SJCRH30 (cell line): ENCODE results near the gene GRM4. TPM values are rescaled to one million over a fixed set of nuclear protein-coding genes. Genes with fewer than 3 reads are reported as not detected.

ENCODE experiments used
- DNase-seq, 2 experiments: peaks; one replicate each; pipeline ENCODE4 v3.0.0-alpha.2; 2015 to 2020
- H3K27ac ChIP-seq: fragments of 250-450 bp; sonication (Bioruptor Pico); 2 replicates; pipeline ENCODE4 v1.5.1; 2020; ENCODE audit warnings: mild to moderate bottlenecking, moderate library complexity
- H3K27me3 ChIP-seq: fragments of 250-450 bp; sonication (Bioruptor Pico); 2 replicates; pipeline ENCODE4 v1.5.1; 2020; ENCODE audit warnings: mild to moderate bottlenecking, moderate library complexity
- H3K36me3 ChIP-seq: fragments of 250-450 bp; sonication (Bioruptor Pico); 2 replicates; pipeline ENCODE4 v1.5.1; 2020; ENCODE audit warnings: mild to moderate bottlenecking, moderate library complexity
- H3K4me1 ChIP-seq: fragments of 250-450 bp; sonication (Bioruptor Pico); 2 replicates; pipeline ENCODE4 v1.5.1; 2020; ENCODE audit warnings: mild to moderate bottlenecking, moderate library complexity
- H3K4me3 ChIP-seq: fragments of 250-450 bp; sonication (Bioruptor Pico); 2 replicates; pipeline ENCODE4 v1.5.1; 2020; ENCODE audit warnings: mild to moderate bottlenecking, moderate library complexity
- H3K9me3 ChIP-seq: fragments of 250-450 bp; sonication (Bioruptor Pico); replicated peaks from 2 replicates; pipeline ENCODE4 v1.5.1; 2020; ENCODE audit warnings: mild to moderate bottlenecking, moderate library complexity
- total RNA-seq: library from RNA; depleted of rRNA; stranded (reverse); fragments of >200 nt; shearing (Covaris generic); gene quantifications from 2 replicates; pipeline ENCODE4 v1.2.3, GENCODE V29; 2014

GRM4 gene
- total RNA-seq, 1 experiment from 2014 or later = 0.06 TPM

GRCh38 chr6:34001706-34002621, 143.9 kb downstream of the GRM4 start:
- Histone ChIP-seq H3K4me1 (peaks cover 5% of the 10 kb centered on the region; the same call in 1 of the 2 replicates), H3K4me3 (no peak overlapping the region), H3K27me3 (no peaks in the 10 kb centered on the region), H3K27ac (no peak overlapping the region), H3K9me3 (no peaks in the 10 kb centered on the region; the same call in 1 of the 2 replicates), H3K36me3 (no peaks in the 10 kb centered on the region)
- DNase-seq = no peak

DNA sequence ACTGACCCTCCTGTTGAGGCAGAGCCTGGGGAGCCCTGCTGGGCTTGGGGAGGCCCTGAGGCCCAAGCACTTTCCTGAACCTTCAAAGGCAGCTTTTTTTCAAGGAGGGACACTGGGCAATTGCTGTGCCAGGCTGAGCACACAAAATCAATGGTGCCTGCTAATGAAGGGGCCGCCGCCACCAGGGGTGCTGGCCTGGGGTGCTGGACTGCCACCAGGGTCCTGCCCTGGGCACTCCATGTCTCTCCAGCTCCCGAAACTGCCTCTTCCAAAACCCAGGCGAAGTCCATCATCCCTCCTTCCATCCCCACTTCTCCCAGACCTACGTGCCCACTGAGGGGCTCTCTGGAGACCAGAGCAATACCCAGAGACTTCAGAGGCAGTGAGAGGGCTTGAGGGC, 145.6 kb downstream of the GRM4 start:
- no peaks in the 10 kb centered on the region for H3K27me3 ChIP-seq
- no peak overlapping the region for H3K4me3 ChIP-seq
- H3K27ac ChIP-seq = no peak overlapping the region
- H3K4me1 ChIP-seq = no peaks in the 10 kb centered on the region
- DNase-seq = no peak
- H3K9me3 ChIP-seq = no peaks in the 10 kb centered on the region; the same call in 1 of the 2 replicates
- H3K36me3 ChIP-seq = no peaks in the 10 kb centered on the region

DNA sequence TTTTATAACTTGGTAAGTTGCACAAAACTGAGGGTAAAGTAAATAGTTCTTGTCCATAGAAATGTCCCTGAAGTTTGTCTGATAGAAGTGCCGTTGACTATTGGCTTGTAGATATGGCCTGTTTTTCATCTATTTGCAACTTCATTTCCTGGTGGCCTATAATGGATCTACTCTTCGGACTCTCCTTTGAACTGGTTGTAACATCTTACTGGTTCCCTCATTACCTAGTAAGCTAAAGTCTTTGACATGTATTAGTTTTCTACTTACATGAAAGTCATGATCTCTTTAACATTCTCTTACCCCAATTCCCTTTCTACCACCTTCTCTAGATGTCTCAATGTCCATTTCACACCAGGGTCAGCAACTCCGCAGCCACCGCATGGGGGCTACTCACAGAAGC, 146.3 kb downstream of the GRM4 start:
- Histone ChIP-seq H3K27ac (no peak overlapping the region), H3K9me3 (no peaks in the 10 kb centered on the region; the same call in 1 of the 2 replicates), H3K36me3 (no peaks in the 10 kb centered on the region), H3K27me3 (no peaks in the 10 kb centered on the region), H3K4me3 (no peak overlapping the region), H3K4me1 (no peaks in the 10 kb centered on the region)
- DNase-seq = no peak

DNA sequence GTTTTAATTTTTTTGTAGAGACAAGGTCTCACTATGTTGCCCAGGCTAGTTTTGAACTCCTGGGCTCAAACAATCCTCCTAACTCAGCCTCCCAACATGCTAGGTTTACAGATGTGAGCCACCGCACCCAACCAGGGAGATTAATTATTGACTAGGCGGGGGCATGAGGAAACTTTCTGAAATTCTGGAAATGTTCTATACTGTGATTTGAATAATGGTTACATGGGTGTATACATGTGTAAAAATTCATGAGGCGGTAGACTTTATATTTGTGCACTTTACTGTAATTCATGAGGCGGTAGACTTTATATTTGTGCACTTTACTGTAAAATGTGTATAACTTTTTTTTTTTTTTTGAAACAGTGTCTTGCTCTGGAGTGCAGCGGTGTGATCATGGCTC, 147.2 kb downstream of the GRM4 start:
- no peaks in the 10 kb centered on the region for H3K4me1 ChIP-seq
- H3K9me3 ChIP-seq = no peaks in the 10 kb centered on the region; the same call in 1 of the 2 replicates
- DNase-seq = no peak
- H3K27ac ChIP-seq = no peak overlapping the region
- no peak overlapping the region for H3K4me3 ChIP-seq
- H3K36me3 ChIP-seq = no peaks in the 10 kb centered on the region
- no peaks in the 10 kb centered on the region for H3K27me3 ChIP-seq

DNA sequence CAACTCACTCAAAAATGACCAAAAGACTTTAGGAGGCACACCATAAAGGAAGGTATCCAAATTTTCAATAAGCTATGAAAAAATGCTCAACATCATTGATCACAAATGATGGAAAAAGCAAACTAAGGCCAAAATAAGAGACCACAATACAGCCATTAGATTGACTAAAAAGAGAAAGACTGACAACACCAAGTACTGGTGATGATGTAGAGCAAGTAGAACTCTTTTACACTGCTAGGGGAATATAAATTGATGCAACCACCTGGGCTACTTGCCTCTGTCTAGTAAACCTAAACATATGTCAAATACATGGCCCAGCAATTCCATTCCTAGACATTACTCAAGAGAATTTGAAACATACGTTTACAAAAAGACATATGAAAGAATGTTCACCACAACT, 148.6 kb downstream of the GRM4 start:
- Histone ChIP-seq H3K27ac (no peak overlapping the region), H3K36me3 (no peaks in the 10 kb centered on the region), H3K4me3 (no peak overlapping the region), H3K4me1 (no peaks in the 10 kb centered on the region), H3K9me3 (no peaks in the 10 kb centered on the region), H3K27me3 (no peaks in the 10 kb centered on the region)
- no peak for DNase-seq

- H3K27me3 ChIP-seq = no peaks in the 10 kb centered on the region
- no peak overlapping the region for H3K27ac ChIP-seq
- DNase-seq = no peak
- H3K4me3 ChIP-seq = no peak overlapping the region
- no peaks in the 10 kb centered on the region for H3K36me3 ChIP-seq
- no peaks in the 10 kb centered on the region for H3K9me3 ChIP-seq
- H3K4me1 ChIP-seq = no peaks in the 10 kb centered on the region; the same call in 1 of the 2 replicates
Observed at GRCh38 chr6:33996120-33996475, 149.8 kb downstream of the GRM4 start.

DNA sequence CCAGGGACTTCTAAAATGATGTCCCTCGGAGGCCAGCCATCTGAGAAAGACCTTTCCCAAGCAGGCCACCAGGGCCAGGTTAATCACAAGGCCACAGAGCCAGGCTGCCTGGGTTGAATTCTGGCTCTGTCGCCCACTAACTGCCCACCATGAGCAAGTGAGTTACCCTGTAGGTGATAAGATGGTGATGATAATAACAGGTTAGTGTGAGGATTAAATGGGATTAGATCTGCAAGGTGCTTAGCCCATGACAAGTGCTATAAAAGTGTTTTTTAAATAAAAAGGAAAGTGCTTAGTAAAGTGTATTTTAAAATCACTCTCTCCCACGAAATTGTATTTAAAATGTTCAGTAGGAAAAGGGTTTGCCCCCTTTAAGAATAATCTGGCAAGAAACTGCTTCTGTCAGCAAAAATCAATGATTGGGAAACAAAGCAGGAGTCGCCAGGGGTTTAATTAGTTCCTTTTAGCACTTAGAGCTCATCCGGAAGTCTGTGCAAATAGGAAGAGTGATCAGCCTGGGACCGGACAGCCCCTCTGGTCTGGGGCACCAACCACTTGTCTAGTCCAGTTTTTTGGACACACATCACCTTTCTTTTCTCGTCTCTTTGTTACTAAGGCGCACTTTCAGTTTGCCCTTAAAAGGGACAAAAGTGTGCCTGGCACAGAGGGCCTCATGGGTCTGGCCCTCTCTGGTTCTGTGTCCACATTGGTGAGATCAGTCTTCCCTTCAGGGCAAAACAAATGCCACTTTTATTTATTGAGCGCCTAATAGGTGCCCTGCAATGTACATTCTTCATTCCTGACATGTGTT, 150.4 kb downstream of the GRM4 start:
- Histone ChIP-seq H3K27me3 (no peaks in the 10 kb centered on the region), H3K4me1 (peaks cover 5% of the 10 kb centered on the region), H3K9me3 (no peaks in the 10 kb centered on the region), H3K27ac (no peak overlapping the region), H3K36me3 (no peaks in the 10 kb centered on the region), H3K4me3 (no peak overlapping the region)
- no peak for DNase-seq

GRCh38 chr6:33994472-33995308, 151.2 kb downstream of the GRM4 start:
- no peak for DNase-seq
- Histone ChIP-seq H3K4me3 (no peak overlapping the region), H3K4me1 (peaks cover 14% of the 10 kb centered on the region), H3K27ac (no peak overlapping the region), H3K9me3 (no peaks in the 10 kb centered on the region), H3K27me3 (no peaks in the 10 kb centered on the region), H3K36me3 (no peaks in the 10 kb centered on the region)

- Histone ChIP-seq H3K27me3 (no peaks in the 10 kb centered on the region), H3K4me1 (peaks cover 22% of the 10 kb centered on the region), H3K36me3 (no peaks in the 10 kb centered on the region), H3K27ac (no peak overlapping the region), H3K9me3 (no peaks in the 10 kb centered on the region), H3K4me3 (no peak overlapping the region)
- no peak for DNase-seq
Observed at GRCh38 chr6:33993653-33994471, 152.0 kb downstream of the GRM4 start.

DNA sequence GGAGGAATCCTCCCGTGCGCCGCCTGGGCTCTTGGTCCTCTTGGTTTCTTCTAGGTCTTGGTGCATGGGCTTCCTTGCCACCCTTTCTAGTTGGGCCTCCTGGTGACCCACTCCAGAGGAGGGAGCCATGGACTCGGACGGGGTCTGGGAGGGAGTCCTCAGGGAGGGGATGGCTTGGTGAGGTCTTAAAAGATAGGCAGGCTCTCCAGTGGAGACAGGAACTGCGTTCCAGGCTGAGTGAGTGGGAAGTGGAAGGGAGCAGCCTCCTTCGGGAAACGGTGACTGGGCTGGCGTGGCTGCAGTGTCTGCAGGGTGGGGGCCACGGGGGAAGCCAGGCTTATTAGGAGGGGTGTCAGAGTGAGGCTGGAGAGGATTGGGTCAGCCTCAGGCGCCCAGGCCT, 152.8 kb downstream of the GRM4 start:
- peaks cover 28% of the 10 kb centered on the region for H3K4me1 ChIP-seq
- no peak overlapping the region for H3K27ac ChIP-seq
- no peaks in the 10 kb centered on the region for H3K9me3 ChIP-seq
- no peaks in the 10 kb centered on the region for H3K36me3 ChIP-seq
- no peak for DNase-seq
- H3K4me3 ChIP-seq = no peak overlapping the region
- no peaks in the 10 kb centered on the region for H3K27me3 ChIP-seq

DNA sequence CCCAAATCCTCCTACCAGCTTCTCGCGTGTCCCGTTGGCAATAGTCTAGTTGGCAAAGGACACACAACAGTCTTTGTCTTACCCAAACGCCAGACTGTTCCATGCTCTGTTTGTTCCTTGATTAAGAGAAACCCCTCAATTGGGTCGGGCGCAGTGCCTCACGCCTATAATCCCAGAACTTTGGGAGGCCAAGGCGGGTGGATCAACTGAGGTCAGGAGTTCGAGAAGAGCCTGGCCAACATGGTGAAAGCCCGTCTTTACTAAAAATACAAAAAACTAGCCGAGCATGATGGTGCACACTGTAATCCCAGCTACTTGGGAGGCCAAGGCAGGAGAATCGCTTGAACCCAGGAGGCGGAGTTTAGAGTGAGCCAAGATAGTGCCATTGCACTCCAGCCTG, 153.7 kb downstream of the GRM4 start:
- no peak for DNase-seq

DNA sequence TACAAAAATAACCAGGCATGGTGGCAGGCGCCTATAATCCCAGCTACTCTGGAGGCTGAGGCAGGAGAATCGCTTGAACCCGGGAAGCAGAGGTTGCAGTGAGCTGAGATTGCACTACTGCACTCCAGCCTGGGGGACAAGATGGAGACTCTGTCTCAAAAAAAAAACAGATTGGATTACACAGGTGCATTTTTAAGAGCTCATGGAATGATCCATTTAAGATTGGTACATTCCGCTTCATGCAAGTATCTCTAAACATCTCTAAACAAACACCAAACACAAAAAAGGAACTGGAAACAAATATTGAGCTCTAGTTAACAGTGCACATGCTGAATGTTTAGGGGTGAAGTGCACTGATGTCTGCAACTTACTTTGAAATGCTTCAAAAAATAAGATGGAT, 154.3 kb downstream of the GRM4 start:
- H3K4me3 ChIP-seq = no peak overlapping the region
- H3K36me3 ChIP-seq = no peaks in the 10 kb centered on the region
- no peaks in the 10 kb centered on the region for H3K27me3 ChIP-seq
- H3K27ac ChIP-seq = no peak overlapping the region
- H3K4me1 ChIP-seq = peaks cover 38% of the 10 kb centered on the region
- no peaks in the 10 kb centered on the region; the same call in 1 of the 2 replicates for H3K9me3 ChIP-seq
- DNase-seq = no peak

More for the DNA sequence above, 153.7 kb downstream of the GRM4 start:
- Histone ChIP-seq H3K27ac (no peak overlapping the region), H3K9me3 (no peaks in the 10 kb centered on the region), H3K4me1 (peaks cover 35% of the 10 kb centered on the region), H3K36me3 (no peaks in the 10 kb centered on the region), H3K27me3 (no peaks in the 10 kb centered on the region), H3K4me3 (no peak overlapping the region)

GRCh38 chr6:33990061-33990541, 155.8 kb downstream of the GRM4 start:
- Histone ChIP-seq H3K4me1 (peaks cover 38% of the 10 kb centered on the region), H3K9me3 (no peaks in the 10 kb centered on the region; the same call in 1 of the 2 replicates), H3K27ac (peak overlapping the region; percentile 99), H3K36me3 (no peaks in the 10 kb centered on the region), H3K4me3 (no peak overlapping the region), H3K27me3 (no peaks in the 10 kb centered on the region)
- DNase-seq = peak; percentile 76 to 89
